Stimulated activated CD8-positive, alpha-beta memory T cell treated with anti-CD3 and anti-CD28 coated beads, Interleukin-12 subunit alpha, Interleukin-12 subunit beta, amount 100 ng/mL, for 24 hours (primary cell): Measurements from ENCODE around the gene PLCG1.

Experiments
- DNase-seq: peaks from one replicate; pipeline ENCODE4 v3.0.0-alpha.2; 2020; ENCODE audit errors: extremely low read depth

Gene PLCG1

DNA sequence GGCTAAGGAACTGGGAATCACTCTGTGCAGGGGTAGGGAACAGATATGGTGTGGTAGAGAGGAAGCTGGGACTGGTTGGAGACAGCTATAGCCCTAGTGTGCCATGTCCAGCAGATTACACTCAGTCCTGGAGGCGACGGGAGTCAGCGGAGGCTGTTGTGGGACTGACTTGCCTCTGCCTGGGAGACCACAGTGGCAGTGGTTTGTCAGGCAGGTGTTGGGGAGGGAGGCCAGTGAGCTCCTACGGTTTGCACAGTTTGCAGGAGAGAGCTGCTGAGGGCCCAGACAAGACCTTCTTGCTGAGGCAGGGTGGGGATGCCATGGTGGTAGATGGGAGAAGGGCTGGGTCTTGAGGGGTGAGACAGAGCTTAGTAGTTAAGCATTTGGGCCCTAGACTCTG lies 4.9 kb downstream of the PLCG1 start:
- DNase-seq, result no peak

DNA sequence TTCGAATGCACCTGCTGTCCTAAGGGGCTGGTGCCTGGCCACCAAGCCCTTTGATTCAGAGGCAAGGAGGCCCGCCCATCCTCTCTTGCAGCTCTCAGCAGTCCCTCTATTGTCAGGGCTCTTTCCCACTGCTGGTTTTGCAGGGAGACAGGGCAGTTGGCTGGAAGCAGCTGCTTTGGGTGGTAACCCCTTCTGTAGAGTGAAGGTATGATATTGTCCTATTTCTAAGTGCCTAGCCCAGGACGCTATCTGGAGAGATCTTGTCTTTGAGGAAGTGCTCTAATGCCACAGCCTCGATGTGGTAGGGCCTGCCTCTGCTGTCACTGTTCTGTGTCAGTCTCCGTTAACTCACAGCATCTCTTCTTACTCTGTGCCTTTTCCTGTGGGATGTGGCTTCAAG lies 5.6 kb downstream of the PLCG1 start:
- no peak for DNase-seq

DNA sequence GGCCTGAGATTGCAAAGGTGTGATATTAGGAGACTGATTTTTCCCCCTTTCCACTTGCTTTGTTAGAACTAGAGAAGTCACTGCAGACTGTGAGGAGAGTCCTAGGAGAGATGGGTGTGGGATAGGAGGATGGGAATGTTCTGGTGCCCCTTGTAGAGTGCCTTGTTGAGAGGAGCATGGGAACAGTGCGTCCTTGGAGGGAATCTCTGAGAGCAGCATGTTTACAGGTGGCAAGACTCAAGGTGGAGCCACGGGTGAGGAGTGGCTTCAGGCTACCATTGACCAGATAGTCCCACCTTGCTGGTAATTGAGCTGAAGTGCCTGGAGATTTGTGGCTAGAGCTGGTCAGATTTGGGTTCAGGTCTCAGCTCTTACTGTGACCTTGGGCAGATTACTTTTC lies 6.0 kb downstream of the PLCG1 start:
- DNase-seq, result no peak

DNA sequence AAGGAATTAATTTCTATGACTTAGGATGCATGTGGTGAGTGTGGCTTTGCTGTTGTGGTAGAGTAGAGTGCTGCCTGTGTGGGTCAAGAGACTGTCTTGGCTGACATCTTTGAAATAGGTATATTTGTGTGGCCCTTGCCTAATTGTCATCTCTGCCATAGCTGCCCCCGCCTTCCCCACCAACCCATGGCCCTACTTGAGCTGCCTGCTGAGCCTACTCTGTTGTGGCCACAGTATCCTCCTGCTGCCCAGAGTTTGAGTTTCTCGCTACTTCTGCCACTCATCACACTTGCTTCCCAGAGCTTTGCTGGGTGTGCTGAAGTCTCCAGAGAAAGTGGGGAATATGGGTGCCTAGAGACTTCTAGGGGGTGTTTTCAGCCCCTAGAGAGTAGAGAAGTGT lies 8.0 kb downstream of the PLCG1 start:
- DNase-seq, result no peak

GRCh38 chr20:41145821-41146620 lies 8.7 kb downstream of the PLCG1 start:
- no peak for DNase-seq

DNA sequence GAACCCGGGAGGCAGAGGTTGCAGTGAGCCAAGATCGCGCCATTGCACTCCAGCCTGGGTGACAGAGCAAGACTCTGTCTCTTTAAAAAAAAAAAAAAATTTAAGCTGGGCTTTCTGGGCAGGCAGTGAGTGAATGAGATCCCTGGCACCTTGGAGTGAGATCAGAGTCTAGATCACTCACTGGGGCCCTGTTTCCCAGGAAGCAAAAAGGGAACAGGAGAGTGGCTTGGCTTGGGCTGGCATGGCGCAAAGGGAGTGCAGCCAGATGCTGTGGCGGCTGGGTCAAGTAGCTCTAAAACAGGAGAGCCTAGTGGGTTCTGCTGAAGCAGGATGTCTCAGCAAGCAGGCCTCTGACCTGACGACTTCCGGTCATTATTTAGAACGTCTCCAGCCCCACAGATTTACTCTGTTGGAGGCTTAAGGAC lies 10.4 kb downstream of the PLCG1 start:
- DNase-seq, result no peak

DNA sequence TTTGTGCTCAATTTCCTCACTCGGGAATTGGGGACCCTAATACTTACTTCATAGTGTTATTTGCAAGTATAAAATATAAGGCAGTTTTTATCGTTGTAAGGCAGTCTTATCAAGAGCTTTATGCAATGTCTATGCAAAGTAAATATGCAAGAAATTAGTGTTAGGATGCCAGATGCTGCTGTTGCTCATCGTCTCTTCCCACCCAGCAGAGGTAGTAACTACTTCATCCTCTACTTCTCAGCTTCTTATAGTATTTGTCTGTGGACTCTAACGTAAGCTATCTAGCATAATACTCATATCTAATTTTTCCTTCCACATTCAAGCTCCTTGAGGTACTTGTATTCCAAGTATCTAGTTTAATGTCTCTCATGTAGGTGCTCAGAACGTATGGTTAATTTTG lies 11.6 kb downstream of the PLCG1 start:
- no peak for DNase-seq

DNA sequence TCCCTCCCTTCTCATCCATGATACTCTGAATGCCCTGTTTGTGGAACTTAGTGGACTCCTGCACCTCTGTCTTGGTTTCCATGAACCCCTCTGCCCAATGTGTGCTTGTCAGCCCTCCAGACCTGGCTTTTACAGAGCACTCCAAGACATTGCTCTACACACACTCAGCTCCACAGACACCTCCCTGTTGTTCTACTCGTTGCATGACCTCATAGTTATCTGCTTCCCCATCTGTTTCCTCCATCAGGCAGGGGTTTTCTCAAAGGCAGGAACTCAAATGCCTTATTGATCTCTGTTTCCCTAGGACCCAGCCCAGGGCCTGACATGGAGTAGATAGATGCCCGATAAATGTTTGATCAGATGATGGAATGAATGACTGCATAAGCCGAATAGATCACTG lies 13.3 kb downstream of the PLCG1 start:
- no peak for DNase-seq

DNA sequence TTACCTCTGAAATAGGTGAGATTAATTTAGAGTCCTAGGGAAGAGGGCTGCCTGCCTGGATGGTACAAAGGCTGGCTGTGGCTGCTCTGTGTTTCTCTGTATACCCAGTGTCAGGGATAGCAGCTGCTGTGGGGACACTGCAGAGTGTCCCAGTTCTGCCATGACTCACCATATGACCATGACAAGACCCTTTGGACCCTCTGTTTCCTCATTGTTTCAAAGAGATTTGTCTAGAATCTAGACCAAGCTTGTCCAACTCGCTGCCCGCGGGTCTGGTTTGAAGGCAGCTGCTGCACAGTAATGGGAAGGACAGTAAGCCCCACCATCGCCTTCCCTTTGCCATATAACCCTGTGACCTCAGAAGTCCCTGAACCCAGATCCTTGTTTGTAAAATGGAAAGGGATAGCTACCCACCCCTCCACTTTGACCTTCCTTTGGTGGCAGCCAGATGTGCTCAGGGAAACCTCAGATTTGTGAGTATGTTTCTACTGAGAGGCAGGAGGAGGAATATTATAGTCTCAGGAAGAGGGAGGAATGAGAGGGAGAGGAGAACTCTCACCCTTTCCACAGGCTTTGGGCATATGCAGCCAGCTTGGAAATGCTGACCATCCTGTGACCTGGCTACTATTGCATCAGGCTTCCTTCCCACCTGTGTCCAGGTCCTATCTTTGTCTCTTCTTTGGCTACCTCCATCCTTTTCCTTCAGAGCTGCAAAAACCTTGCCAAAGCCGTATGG lies 14.0 kb downstream of the PLCG1 start:
- DNase-seq, result no peak

GRCh38 chr20:41152108-41152757 lies 14.9 kb downstream of the PLCG1 start:
- no peak for DNase-seq

DNA sequence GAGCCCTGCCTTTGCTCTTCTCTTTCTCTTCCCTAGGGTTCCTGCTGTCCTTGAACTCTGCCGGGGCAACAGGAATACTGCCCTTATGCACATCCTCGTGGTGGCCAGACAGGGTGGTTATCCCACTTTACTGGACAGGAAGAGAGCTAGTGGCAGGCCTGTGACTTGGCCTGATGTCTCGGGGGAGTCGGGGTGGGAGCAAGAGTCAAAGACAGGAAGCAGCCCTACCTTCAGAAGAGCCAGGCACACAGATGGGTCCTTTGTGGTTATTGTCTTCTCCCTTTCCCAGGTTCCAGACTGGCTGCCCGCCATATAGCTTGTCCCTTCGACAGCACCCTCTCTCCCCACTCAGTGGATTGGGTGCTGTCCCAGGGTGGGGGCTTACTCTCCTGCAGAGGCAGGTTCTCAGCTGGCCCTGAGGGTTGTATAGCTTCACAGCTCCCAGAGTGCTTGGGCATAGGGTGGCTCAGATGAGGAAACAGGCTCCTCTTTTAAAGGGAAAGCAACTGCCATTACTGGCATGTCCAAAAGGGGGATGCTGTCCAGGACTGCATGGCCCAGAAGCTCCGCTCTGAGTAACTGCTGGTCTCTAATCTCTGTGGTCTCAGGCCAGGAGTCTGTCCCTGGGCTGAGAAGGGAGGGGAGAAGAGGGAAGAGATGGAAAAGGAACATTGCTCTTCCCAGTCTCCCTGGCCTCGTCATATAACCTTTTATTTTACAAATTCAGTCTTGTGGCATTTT lies 17.3 kb downstream of the PLCG1 start:
- no peak for DNase-seq

- DNase-seq, result no peak
These were observed 17.9 kb downstream of the PLCG1 start for GRCh38 chr20:41155261-41155660.

- DNase-seq, result no peak
These were observed 20.8 kb downstream of the PLCG1 start for GRCh38 chr20:41158082-41158625.

GRCh38 chr20:41159547-41159946 lies 22.2 kb downstream of the PLCG1 start:
- DNase-seq, result no peak

- DNase-seq, result no peak
These were observed 23.3 kb downstream of the PLCG1 start for GRCh38 chr20:41160686-41161085.

DNA sequence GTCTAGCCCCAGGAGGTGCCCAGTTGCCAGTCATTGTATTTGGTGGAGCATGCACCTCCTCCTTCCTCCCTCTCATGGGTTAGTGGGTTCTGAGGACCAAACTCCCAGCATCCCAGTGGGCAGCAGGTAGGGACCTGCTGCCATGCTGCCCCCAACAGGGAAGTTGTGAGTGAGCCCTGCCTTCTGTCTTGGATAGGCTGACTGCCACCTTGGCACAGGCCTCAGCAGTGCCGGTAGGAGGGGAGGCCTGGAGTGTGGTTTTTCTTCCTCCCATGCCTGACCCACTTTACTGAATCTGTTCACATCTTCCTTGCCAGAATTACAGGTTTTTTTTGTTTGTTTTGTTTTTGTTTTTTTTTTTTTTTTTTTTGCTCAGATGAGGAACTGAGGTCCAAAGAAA lies 24.5 kb downstream of the PLCG1 start:
- DNase-seq, result no peak

GRCh38 chr20:41162396-41162795 lies 25.1 kb downstream of the PLCG1 start:
- DNase-seq, result no peak

DNA sequence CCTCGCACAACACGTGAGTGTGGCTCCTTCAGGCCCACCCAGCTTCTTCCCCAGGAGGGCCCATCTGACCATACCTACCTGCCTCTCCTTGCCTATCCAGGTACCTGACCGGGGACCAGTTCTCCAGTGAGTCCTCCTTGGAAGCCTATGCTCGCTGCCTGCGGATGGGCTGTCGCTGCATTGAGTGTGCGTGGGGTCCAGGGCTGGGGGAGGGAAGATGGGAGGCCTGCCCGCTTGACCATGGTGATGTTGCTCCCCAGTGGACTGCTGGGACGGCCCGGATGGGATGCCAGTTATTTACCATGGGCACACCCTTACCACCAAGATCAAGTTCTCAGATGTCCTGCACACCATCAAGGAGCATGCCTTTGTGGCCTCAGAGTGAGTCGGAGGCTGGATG lies 26.5 kb downstream of the PLCG1 start:
- DNase-seq, result no peak

DNA sequence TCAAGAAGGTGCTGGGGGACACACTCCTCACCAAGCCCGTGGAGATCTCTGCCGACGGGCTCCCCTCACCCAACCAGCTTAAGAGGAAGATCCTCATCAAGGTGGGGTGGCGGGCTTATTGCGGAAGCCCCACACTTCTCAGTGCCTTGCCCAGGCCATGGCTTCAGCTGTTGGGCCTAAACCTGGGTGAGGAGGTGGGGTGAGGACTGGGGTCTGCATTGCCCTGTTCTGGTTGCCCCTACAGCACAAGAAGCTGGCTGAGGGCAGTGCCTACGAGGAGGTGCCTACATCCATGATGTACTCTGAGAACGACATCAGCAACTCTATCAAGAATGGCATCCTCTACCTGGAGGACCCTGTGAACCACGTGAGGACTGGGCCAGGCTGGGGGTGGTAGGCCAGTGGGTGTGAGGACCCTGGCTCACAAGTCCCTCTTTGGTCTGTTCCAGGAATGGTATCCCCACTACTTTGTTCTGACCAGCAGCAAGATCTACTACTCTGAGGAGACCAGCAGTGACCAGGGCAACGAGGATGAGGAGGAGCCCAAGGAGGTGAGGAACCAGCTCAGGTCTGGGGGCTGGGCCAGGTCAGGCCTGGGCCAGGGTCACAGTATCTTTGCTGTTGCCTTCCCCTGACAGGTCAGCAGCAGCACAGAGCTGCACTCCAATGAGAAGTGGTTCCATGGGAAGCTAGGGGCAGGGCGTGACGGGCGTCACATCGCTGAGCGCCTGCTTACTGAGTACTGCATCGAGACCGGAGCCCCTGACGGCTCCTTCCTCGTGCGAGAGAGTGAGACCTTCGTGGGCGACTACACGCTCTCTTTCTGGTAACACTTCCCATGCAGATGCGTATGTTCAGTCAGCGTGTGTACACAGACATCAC lies 27.9 kb downstream of the PLCG1 start:
- no peak for DNase-seq

- DNase-seq, result no peak
These were observed 29.1 kb downstream of the PLCG1 start for GRCh38 chr20:41166201-41167117.
